GM20431 (cell line): Measurements from ENCODE around the gene KCNE2.

Experiments
- in situ Hi-C: fragments of 300-500 bp; cut with MseI, MboI; formaldehyde crosslinking; loops from one replicate; pipeline ENCODE4 v1.15.0; 2020; ENCODE audit warnings: low sequenced_read_pairs; ENCODE audit not compliant: unreplicated experiment

Gene KCNE2

DNA sequence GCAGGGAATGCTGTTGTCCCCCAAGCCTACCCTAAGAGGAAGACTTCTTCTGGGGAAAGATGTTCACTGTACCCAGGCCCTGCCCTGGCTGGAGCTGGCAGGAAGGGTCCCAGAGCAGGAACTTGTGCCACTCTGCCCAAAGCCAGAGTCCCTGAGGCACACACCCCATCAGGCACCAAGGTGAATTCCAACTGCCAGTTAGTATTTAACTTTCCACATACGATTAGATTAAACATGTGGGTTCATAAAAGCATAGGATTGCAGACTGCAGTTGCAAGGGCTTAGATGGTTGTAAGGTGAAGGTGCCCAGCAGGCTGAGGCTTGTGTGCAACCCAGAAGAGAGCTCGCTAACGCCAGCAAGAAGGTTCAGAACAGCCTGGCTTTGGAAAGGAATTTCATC is at the start of gene KCNE2:
Gene KCNE2, plus strand, starts transcription at position 274 of the 400 bp plus-strand sequence. CDS start 6,473 bp downstream, outside the sequence.
- in situ Hi-C loops: no loop called here

DNA sequence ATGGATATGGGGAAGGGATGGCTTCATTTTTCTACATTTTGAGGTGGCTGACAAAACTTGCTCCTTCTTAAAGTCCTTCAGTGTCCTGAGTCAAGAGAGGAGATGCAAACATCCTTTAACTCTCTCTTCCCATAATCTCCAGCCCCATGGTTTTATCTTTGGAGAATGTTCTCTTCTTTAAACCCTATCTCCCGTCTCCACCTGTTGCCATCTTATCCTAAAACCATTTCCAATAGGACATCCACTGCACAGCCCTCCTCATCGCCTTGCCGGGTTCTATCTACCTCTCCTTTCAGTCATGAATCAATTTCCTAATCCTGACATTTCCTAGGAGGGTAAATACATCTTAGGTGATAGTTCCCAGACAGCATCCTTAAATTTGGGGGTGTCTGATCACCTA is 44.2 kb upstream of the KCNE2 start:
- in situ Hi-C loops: no loop called here

GRCh38 chr21:34320011-34320410 is 43.8 kb upstream of the KCNE2 start:
- in situ Hi-C loops: no loop called here

GRCh38 chr21:34330055-34330454 is 33.8 kb upstream of the KCNE2 start:
- in situ Hi-C loops: no loop called here

DNA sequence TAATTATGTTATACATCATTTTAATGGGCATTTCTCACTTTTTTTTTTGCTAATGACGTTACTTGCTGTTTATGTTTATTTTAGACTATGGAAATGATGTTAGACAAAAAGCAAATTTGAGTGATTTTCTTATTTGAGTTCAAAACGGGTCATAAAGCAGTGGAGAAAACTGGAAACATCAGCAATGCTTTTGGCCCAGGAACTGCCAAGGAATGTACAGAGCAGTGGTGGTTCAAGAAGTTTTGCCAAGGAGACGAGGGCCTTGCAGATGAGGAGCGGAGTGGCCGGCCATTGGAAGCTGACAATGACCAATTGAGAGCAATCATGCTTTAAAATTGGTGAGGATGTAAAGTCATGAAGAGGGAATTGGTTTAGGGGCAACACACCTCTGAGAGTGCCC is 32.1 kb upstream of the KCNE2 start:
- in situ Hi-C loops: no loop called here

DNA sequence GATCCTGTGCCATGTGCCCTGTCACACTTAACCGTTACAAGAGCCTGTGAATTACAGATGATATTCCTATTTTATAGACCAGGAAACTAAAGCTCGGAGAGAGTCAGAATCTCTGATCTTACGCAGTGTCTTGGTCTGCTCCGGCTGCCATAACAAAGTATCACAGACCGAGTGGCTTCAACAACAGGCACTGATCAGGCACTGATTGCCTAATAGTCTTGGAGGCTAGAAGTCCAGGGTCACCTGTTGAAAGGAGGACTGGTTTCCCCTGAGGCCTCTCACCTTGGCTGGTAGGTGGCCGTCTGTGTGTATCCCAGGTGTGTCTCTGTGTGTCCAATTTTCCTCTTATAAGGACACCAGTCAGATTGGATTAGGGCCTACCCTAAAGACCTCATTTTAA is 31.5 kb upstream of the KCNE2 start:
- in situ Hi-C loops: no loop called here

DNA sequence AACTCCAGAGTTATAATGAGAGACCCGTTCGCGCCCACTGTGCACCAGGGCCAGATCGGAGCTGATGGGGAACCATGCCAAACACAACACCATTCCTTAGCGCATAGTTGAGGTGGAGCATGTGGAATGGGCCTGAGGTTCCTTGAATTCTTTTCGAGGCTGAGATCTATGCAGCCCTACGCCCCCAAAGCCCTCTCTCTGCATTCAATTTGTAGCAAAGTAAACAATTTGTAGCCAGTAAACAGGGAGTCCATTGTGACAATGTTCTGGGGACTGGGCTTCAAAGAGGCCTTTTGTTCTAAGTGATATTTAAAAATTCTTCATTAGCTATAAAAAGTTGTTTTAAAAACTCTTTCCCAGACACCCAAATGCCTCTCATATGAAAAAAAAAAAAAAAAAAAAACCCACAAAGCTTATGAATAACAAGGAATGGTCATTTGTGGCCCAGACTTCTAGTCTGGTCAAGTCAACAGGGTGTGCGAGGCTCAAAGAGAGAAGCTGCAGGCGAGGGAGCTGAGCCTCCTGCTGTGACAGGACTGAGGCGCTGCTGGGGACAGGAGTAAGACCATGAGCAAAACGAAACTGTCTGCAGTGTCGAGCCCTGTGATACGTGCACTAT is 30.6 kb upstream of the KCNE2 start:
- in situ Hi-C loops: no loop called here

DNA sequence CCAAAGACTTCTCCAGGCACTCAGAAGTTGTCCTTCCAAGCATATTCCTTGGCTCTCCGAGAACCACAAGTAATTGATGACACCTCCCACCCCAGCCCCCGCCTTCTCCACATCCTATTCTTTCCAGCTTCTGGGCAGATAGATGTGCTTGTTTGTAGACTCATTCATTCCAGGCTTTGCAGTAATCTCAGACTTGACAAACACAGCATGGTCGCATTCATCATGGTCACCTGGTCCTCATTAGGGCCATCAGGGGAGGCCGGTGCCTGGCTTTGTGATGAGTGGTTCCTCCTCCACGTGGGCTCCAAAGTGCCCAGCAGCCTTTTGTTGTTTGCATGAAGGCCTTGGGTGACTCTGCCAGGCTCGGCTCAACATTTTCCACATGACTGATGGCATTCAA is 28.5 kb upstream of the KCNE2 start:
- in situ Hi-C loops: no loop called here

GRCh38 chr21:34336245-34336644 is 27.6 kb upstream of the KCNE2 start:
- in situ Hi-C loops: no loop called here

GRCh38 chr21:34336756-34337391 is 26.9 kb upstream of the KCNE2 start:
- in situ Hi-C loops: no loop called here

GRCh38 chr21:34337741-34338140 is 26.1 kb upstream of the KCNE2 start:
- in situ Hi-C loops: no loop called here

- in situ Hi-C loops: no loop called here
Observed at GRCh38 chr21:34338226-34338625, 25.6 kb upstream of the KCNE2 start.

DNA sequence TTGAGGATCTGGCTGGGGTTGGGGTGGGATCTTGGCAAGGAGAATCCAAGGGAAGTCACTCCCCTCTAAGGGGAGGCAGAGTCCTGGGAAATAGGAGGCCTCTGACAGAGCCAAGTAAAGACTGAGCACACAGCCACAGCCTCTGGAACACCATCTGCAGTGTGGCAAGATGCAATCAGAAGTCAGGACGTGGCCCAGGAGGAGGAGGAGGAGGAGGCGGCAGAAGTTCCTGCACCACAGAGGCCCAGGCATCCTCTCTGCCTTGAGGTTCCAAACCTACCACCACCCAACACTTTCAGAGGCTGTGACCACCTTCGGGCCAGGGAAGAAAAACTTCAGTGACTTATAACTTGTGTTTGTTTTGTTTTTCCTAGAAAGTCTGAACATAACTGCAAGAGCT is 23.7 kb upstream of the KCNE2 start:
- in situ Hi-C loops: no loop called here

DNA sequence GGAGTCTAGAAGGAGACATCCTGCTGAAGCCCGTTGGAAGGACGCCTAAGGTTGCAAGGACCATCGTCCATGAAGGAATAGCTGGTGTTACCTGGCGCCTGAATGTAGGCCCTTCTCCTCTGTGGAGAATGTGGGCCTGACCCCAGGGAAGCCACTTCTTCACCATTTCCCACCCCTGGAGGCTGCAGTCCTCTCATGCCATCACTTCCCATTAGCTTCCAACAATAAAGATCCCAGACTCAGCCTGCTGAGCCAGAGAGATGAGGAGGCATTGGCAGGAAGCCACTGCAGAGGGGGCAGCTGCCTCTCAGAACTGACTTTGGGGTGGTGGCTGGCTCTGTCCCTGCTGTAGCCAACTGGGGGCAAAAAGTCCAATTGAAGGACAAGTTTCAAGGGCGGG is 21.3 kb upstream of the KCNE2 start:
- in situ Hi-C loops: no loop called here

- in situ Hi-C loops: no loop called here
Observed at GRCh38 chr21:34343347-34343746, 20.5 kb upstream of the KCNE2 start.

GRCh38 chr21:34343838-34344381 is 19.9 kb upstream of the KCNE2 start:
- in situ Hi-C loops: no loop called here

- in situ Hi-C loops: no loop called here
Observed at GRCh38 chr21:34344584-34344983, 19.2 kb upstream of the KCNE2 start.

DNA sequence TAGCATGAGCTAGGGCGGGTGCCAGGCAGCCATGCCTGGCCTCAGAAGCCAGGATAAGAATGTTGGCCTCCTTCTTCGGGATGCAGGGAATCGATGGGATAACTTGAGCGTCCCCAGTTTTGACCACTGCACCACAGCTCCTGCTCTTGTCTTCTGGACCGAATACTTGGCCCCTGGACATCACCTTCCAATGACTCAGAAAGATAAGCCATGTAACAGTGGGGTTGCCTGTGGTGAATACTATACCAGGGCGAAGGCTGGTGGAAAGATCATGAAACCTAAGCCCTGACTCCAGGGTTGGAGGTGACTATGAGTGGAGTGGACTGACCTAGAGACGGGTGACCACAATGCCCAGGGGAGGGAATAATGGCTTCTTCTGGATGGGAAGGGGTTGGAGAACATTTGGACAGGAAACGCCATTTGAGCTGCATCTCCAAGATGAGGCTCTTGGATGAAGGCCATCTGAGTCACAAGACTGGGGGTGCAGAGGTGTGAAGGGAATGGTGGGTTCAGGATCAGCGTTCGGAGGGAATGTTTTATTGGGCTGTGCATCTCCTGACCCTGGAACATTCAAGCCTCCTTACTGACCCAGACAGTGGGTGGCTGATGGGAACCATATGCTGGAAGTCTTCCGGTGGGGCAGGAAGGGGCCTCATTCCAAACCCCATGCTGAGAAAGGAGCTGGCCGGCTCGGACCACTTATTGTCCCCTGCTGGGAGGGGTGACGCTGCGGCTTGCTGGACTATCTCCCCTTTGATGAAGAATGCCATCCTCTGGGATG is 18.5 kb upstream of the KCNE2 start:
- in situ Hi-C loops: no loop called here

DNA sequence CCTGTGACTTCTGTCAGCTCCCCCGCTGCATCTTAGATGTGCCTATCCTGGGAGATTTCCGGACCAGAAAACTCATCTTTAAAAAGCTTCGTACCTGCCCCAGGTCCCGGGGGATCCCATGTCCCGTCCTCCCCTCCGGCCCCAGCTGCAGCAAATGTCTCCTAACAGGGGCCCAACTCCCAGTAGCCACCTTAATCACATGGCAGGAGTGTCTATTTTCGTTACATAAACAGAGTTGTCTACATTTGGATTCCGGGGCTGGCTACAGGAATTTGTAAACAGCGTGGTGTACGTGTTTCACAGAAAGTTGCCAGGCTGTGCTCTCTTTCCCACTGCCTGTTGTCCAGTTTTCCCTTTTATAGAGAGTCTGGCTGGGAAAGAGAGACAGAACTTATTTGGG is 17.9 kb upstream of the KCNE2 start:
- in situ Hi-C loops: no loop called here

GRCh38 chr21:34348890-34349519 is 14.8 kb upstream of the KCNE2 start:
- in situ Hi-C loops: no loop called here

DNA sequence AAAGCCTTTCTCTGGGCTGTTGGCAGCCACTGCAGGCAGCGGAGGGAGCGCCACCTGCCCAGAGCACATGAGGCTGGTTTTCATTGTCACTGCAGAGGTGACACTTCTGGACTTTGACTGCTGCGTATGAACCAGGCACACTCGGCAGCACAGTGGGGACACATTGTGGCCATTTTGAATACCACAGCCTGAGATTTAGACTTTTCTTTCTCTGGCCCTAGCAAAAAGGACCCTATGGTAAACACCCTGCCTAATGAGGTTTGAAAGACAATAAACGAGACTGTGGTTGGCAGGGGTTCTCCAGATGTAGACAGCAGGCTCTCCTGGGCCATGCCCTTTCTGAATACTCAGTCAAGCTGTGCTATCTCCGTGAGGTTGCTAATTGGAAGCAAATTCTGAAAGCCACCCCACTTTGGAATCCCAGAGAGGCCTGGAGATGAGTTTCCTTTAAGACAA is 12.0 kb upstream of the KCNE2 start:
- in situ Hi-C loops: no loop called here
